ENCODE data around the gene SLC50A1. TPM values are rescaled to one million over a fixed set of nuclear protein-coding genes. Genes with fewer than 3 reads are reported as not detected.

Gene SLC50A1
- total and polyA plus RNA-seq, 11 donors, result 5.4 to 36.0 (median 10.5) TPM

GRCh38 chr1:155127105-155127966 lies 8.3 kb upstream of the SLC50A1 start, which contains the start of gene EFNA1:
Gene EFNA1, plus strand, starts transcription at chr1:155127876. Its CDS starts 102 bp downstream, at chr1:155127978.
- Histone ChIP-seq H3K4me1 (peaks cover 7 to 70% (median 42%) of the 10 kb centered on the region in 12 donors), H3K9me3 (no peaks in the 10 kb centered on the region), H3K27me3 (peaks cover 0 to 35% (median 0%) of the 10 kb centered on the region in 9 donors), H3K36me3 (peaks cover 0 to 18% (median 12%) of the 10 kb centered on the region in 9 donors), H3K4me3 (peak within 1 kb of the TSS; percentile 68 to 95 (median 82)), H3K27ac (peak within 1 kb of the TSS; percentile 87 to 100 (median 96))
- DNase-seq (peak; percentile 74 to 88 (median 81)), ATAC-seq (peak; percentile 39 to 76 (median 66))
- 0 to 1% (median 0%) methylated on average over 33 to 76 of the region's 76 CpGs for WGBS, 4 donors
- intact Hi-C loops (cut with DNase I), result loop anchor here (2.0 to 5.0 kb wide), 4 partner anchors 33 to 40 kb away; no protein-coding TSS in a partner anchor
- peak in 1 of 2 donors; percentile 97 for TF ChIP-seq POLR2A (IDR thresholded peaks at IDR 0.05)
- no peak for TF ChIP-seq CTCF (IDR thresholded peaks at IDR 0.05)

- peak overlapping the region; percentile 68 to 95 (median 82) for H3K4me3 ChIP-seq
- ATAC-seq (peak in 1 of 4 donors; percentile 3), DNase-seq (no peak)
- peaks cover 0 to 35% (median 0%) of the 10 kb centered on the region in 9 donors for H3K27me3 ChIP-seq
- H3K4me1 ChIP-seq, result peaks cover 7 to 73% (median 46%) of the 10 kb centered on the region in 12 donors
- no peaks in the 10 kb centered on the region for H3K9me3 ChIP-seq
- TF ChIP-seq CTCF (IDR thresholded peaks at IDR 0.05), result no peak
- no peak for TF ChIP-seq POLR2A (IDR thresholded peaks at IDR 0.05)
- H3K27ac ChIP-seq, result peak overlapping the region; percentile 87 to 100 (median 96)
- 0 to 7% (median 3%) methylated on average over 9 to 17 of the region's 17 CpGs for WGBS, 4 donors
- peaks cover 0 to 26% (median 21%) of the 10 kb centered on the region in 9 donors for H3K36me3 ChIP-seq
- intact Hi-C loops (cut with DNase I), result loop anchor here (1.0 to 5.0 kb wide), 5 partner anchors 33 to 39 kb away; no protein-coding TSS in a partner anchor
Observed at GRCh38 chr1:155127967-155128754, 7.5 kb upstream of the SLC50A1 start.

- peak in 1 of 12 donors; percentile 10 for TF ChIP-seq CTCF (IDR thresholded peaks at IDR 0.05)
- peak in 1 of 2 donors; percentile 51 for TF ChIP-seq POLR2A (IDR thresholded peaks at IDR 0.05)
- intact Hi-C loops (cut with DNase I), result loop anchor here (1.0 to 5.0 kb wide), 4 partner anchors 37 to 38 kb away; no protein-coding TSS in a partner anchor
- peak overlapping the region; percentile 68 to 95 (median 82) for H3K4me3 ChIP-seq
- DNase-seq, result peak in 4 of 5 donors; percentile 52 to 78 (median 66)
- H3K9me3 ChIP-seq, result no peaks in the 10 kb centered on the region
- WGBS, 4 donors, result 6 to 23% (median 16%) methylated on average over 14 of the region's 14 CpGs
- peak overlapping the region; percentile 87 to 100 (median 96) for H3K27ac ChIP-seq
- peaks cover 11 to 80% (median 50%) of the 10 kb centered on the region in 12 donors for H3K4me1 ChIP-seq
- H3K27me3 ChIP-seq, result peaks cover 0 to 35% (median 0%) of the 10 kb centered on the region in 9 donors
- peak; percentile 18 to 68 (median 30) for ATAC-seq
- H3K36me3 ChIP-seq, result peaks cover 0 to 33% (median 28%) of the 10 kb centered on the region in 9 donors
Observed at GRCh38 chr1:155128755-155129473, 6.7 kb upstream of the SLC50A1 start.
